22Rv1 (cell line): Measurements from ENCODE around the gene FOXS1.

ENCODE experiments used
- H3K27ac ChIP-seq: fragments of 450-650 bp; 2 replicates; pipeline ENCODE4 v1.5.1; 2017
- ZFX ChIP-seq: fragments of 450-650 bp; IDR thresholded peaks from 2 replicates; pipeline ENCODE4 v1.6.1; 2017; ENCODE audit warnings: antibody characterized with exemption, borderline replicate concordance
- TF ChIP-seq, protein P1 (sequence below): fragments of 450-650 bp; IDR thresholded peaks from 2 replicates; pipeline ENCODE4 v1.5.1; 2017; ENCODE audit warnings: mild to moderate bottlenecking

Gene FOXS1

DNA sequence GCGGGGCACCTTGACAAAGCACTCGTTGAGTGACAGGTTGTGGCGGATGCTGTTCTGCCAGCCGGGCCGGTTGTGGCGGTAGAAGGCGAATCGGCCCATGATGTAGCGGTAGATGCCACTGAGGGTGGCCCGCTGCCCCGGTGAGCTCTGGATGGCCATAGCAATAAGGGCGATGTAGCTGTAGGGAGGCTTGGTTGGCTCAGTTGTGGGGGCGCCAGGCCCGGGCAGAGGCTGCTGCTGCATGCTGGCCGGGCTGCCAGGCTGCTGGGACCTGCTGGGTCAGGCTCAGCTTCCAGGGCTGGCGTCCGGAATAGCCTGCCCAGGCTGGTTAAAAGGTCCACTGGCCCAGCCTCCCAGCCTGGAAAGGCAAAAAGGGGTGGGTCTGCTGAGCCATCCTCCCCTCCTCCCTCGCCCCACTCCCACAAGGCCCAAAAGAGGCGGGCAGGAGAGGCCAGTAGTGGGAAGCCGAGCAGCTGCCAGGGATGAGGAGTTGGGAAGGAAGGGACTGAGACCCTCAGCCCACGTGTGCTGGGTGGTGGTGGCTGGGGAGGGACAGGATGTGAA, at the start of gene FOXS1:
Gene FOXS1 (minus strand): TSS at position 305 of the 564 bp plus-strand sequence. CDS start 62 bp downstream, at position 243.
- TF ChIP-seq, protein P1, sequence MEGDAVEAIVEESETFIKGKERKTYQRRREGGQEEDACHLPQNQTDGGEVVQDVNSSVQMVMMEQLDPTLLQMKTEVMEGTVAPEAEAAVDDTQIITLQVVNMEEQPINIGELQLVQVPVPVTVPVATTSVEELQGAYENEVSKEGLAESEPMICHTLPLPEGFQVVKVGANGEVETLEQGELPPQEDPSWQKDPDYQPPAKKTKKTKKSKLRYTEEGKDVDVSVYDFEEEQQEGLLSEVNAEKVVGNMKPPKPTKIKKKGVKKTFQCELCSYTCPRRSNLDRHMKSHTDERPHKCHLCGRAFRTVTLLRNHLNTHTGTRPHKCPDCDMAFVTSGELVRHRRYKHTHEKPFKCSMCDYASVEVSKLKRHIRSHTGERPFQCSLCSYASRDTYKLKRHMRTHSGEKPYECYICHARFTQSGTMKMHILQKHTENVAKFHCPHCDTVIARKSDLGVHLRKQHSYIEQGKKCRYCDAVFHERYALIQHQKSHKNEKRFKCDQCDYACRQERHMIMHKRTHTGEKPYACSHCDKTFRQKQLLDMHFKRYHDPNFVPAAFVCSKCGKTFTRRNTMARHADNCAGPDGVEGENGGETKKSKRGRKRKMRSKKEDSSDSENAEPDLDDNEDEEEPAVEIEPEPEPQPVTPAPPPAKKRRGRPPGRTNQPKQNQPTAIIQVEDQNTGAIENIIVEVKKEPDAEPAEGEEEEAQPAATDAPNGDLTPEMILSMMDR = no peak
- no peak for TF ChIP-seq ZFX
- no peak within 1 kb of the TSS for H3K27ac ChIP-seq

DNA sequence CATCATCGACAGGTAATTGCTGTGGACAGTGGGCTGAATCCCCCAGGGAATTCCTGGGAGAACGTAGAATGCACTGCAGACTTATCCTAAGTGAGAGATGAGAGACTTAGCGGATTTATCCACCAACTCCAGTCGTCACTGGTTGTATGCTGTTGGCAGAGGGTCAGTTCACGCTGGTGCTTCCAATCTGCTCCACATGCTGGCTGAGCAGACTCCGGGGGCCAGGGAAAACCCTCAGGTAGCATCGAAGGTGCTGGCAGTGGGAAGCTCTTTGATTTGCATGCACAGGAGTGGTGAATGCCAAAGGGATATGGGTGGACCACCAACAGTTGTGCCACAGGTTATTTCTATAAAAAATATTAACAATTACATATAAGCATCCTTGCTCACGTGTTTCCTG, 45.2 kb upstream of the FOXS1 start:
- no peak for TF ChIP-seq ZFX
- TF ChIP-seq, protein P1 = no peak
- H3K27ac ChIP-seq = no peak overlapping the region

DNA sequence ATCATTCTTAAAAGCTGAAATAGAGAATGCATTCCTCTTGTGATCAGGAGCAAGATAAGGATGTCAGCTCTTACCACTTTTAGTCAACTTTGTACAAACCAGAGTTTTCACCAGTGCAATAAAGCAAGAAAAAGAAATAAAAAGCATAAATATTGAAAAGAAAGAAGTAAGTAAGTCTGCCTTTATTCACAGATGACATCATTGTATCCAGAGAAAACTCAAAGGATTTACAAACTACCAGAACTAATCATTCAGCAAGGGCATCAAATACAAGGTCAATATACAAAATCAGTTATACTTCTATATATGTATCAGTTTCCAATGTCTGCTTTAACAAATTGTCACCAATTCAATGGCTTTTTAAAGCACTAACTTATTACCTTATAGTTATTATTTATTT, 38.4 kb upstream of the FOXS1 start:
- TF ChIP-seq ZFX = no peak
- TF ChIP-seq, protein P1 = no peak
- H3K27ac ChIP-seq = no peak overlapping the region

DNA sequence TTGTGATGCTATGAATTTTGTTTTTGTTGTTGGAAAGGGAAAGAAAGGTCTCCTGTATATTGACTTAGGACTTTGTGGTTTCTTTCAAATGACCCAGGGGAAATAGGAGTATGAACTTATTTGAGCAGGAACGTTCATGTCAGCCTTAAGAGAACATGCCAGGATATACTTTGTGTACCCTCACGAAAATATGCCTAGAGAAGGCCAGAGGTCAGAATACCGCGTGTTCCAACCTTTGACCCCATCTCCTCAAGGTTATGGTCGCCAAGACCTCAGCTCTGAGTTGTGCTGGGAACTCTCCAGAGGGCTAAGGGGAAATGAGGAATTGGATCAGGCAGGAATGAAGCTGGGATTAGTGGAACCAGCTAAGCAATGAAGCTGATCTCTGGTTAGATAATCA, 36.5 kb upstream of the FOXS1 start:
- H3K27ac ChIP-seq = no peak overlapping the region
- TF ChIP-seq, protein P1 = no peak
- TF ChIP-seq ZFX = no peak

DNA sequence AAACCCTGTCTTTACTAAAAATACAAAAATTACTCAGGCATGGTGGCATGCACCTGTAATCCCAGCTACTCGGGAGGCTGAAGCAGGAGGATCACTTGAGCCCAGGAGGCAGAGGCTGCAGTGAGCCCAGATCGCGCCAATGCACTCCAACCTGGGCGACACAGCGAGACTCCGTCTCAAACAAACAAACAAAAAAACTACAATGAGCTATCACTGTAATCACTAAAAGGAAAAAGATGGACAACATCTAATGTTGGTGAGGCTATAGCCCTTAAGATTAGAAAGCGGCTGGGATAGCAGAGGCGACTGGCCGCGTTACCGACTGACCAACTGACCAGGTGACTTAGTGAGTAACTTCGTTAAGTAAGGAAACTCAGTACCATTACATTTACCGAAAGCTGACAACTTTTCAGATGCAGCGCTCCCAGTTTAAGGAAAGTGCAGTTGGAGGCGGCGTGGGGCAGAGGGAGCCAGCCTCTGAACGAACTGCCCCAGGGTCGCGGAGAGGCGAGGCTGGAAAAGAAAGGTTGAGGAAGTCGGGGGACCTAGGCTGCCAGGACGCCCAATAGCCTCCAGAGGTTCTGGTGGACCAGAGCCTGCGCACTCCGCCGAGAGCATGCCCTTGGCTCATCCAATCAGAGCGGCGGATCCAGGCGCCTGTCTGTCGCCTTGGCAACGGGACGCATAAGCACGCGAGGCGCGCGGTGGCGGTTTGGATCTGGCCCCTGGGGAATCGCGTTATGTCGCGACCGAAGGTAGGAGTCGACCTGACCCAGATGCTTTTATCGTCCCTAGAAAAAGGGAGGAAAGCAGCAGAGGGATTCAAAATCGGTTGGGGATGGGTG, 34.0 kb upstream of the FOXS1 start:
- TF ChIP-seq ZFX = no peak
- TF ChIP-seq, protein P1 = no peak
- peak overlapping the region; percentile 53 for H3K27ac ChIP-seq

DNA sequence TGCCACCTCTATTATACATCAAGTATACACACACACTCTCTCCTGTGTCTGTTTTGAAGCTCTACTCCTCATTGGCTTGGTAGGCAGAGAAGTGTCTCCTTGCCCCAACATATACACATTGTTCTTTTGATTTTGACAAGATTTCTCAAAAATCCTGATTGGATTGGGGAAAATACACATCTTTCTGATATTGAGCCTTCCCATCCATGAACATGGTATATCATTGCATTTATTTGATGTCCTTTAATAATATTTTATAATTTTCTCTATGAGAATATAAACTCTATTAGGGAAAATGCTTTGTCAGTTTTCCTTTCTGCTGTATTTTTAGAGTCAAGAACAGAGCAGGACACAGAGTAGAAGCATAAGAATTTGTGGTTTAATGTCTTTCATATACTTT, 32.3 kb upstream of the FOXS1 start:
- H3K27ac ChIP-seq = no peak overlapping the region
- TF ChIP-seq ZFX = no peak
- TF ChIP-seq, protein P1 = no peak

DNA sequence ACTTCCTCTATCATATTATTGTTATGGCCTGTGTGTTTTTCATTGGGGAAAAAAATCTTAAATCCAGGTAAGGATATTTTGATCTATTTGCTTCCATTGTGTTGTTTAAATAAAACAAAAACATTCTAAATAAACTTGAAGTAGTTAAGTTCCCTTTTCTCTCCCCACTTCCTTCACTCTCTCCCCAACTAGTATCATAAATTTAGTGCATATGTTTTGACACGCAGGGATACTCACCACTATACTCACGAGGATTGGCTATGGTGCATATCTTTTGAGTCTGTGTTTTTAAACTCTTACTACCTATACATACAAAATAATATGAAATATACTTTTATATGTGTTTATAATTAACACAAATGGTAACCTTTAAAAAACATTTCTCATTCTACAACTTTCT, 30.3 kb upstream of the FOXS1 start:
- H3K27ac ChIP-seq = no peak overlapping the region
- TF ChIP-seq ZFX = no peak
- TF ChIP-seq, protein P1 = no peak
